ENCODE data around the gene FBXL12.
"Not testable (repeated sequence)": the region's sequence is repeated elsewhere in the genome, so short reads cannot be mapped to it uniquely, and the experiment has no call there.

FBXL12 gene

GRCh38 chr19:9792206-9793070 lies 26.4 kb downstream of the FBXL12 start:
- DNase-seq (peak; percentile 91), ATAC-seq (peak; percentile 72)

DNA sequence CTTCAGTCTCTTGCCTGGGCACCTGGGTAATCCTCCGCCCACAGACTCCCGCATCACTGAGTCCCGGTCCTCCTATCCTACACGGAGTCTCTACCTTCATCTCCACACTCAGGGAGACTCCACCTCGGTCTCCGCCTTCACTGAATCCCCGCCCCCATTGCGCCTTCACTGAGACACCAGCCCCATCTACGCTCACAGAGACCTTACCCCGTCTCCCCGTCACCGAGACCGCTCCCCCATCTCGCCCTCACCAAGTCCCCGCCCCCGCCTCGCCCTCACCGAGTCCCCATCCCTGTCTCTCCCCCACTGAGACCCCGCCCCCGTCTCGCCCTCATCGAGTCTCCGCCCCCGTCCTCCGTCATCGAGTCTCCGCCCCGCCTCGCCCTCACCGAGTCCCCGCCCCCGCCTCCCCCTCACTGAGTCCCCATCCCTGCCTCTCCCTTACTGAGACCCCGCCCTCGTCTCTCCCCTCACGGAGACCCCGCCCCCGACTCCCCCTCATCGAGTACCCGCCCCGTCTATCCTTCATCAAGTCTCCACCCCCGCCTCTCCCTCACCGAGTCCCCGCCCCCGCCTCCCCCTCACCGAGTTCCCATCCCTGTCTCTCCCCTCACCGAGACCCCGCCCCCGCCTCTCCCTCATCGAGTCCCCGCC lies 27.2 kb downstream of the FBXL12 start:
- DNase-seq = peak; percentile 93

GRCh38 chr19:9791073-9791367 lies 27.9 kb downstream of the FBXL12 start:
- DNase-seq, ATAC-seq: not testable (repeated sequence)

More for the DNA sequence above, 27.2 kb downstream of the FBXL12 start:
- ATAC-seq = peak; percentile 65

DNA sequence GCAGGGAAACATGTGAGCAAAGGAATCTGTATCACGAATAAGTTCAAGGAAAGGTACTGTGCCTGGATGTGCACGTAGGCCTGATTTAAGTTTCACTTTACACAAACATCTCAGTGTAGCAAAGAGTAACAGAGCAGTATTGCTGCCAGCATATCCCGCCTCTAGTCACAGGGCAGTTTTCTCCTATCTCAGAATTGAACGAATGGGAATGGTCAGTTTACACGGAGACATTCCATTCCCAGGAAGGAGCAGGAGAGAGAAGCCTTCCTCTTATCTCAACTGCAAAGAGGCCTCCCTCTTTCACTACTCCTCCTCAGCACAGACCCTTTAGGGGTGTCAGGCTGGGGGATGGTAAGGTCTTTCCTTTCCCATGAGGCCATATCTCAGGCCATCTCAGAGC lies 29.3 kb downstream of the FBXL12 start:
- DNase-seq, ATAC-seq: not testable (repeated sequence)

- ATAC-seq (no peak), DNase-seq (no peak)
Observed at GRCh38 chr19:9789066-9789465, 29.8 kb downstream of the FBXL12 start.

- ATAC-seq, DNase-seq: not testable (repeated sequence)
Observed at GRCh38 chr19:9788604-9789003, 30.3 kb downstream of the FBXL12 start.

DNA sequence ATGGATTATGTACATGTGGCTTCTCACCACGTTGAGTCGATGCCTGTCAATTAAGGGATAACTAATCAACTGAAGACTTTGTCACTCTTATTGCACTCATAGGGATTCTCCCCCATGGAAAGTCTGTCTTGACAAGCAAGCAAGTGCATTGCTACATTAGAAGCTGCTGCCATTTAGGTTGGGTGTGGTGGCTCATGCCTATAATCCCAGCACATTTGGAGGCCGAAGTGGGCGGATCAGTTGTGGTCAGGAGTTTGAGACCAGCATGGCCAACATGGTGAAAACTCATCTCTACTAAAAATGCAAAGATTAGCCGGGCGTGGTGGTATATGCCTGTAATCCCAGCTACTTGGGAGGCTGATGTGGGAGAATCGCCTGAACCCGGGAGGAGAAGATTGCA lies 32.1 kb downstream of the FBXL12 start:
- ATAC-seq (no peak), DNase-seq (no peak)

- DNase-seq (no peak), ATAC-seq (no peak)
Observed at GRCh38 chr19:9786342-9786741, 32.5 kb downstream of the FBXL12 start.

DNA sequence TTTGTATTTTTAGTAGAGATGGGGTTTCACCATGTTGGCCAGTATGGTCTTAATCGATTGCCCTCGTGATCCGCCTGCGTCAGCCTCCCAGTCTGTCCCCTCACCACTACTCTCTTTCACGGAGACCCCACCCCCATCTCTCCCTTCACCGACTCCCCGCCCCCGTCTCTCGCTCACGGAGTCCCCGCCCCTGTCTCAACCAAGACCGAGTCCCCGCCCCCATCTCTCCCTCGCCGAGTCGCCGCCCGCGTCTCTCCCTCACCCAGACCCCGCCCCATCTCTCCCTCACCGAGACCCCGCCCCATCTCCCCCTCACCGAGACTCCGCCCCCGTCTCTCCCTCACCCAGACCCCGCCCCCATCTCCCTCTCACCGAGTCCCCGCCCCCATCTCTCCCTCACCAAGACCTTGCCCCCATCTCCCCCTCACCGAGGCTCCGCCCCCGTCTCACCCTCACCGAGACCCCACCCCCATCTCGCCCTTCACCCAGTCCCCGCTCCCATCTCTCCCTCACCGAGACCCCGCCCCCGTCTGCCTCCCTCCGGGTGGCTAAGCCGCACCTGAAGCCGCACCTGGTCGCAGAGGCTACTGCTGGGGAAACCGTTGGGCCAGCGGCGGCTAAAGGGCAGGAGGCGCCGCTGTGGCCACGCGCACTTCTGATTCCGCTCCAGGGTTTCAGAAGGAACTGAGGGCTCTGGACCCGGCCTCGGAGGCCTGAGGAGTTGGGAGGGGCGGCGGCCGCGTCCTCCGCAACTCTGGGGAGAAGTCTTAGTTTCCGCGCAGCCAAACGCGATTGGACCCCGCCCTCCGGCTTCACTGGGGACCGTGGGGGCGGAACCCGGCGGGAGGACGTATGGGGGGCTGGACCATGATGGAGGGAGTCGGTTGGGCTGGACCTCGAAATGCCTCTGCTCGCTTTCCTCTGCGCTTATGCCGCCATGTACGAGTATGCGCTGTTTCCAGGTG lies 33.2 kb downstream of the FBXL12 start:
- DNase-seq (peak; percentile 99), ATAC-seq (peak; percentile 82)

DNA sequence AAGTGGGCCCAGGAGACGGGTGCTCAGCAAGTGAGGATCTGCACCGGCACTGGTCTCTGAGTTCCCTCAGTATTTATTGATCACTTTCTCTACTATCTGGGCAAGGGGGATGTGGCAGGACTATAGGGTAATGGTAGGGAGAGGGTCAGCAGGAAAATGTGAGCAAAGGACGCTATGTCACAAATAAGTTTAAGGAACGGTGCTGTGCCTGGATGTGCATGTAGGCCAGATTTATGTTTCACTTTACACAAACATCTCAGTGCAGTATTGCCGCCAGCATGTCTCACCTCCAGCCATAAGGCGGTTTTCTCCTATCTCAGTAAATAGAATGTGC lies 34.7 kb downstream of the FBXL12 start:
- not testable (repeated sequence) for DNase-seq, ATAC-seq

DNA sequence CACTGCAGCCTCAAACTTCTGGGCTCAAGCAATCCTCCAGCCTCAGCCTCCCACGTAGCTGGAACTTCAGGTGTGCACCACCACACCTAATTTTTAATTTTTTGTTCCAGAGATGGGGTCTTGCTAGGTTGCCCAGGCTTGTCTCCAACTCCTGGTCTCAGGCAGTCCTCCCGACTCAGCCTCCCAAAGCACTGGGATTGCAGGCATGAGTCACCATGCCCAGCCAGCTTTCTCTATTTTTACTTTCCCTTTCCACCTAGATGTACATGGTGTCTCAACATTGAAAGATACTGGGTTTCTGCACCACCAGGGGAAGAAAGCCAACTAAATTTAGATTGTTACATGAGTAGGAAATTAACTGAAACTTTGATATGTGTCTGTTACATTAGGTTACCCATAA lies 36.5 kb downstream of the FBXL12 start:
- ATAC-seq = no peak

GRCh38 chr19:9768175-9769112 lies 50.4 kb downstream of the FBXL12 start, which contains the start of gene ZNF846:
Gene ZNF846, minus strand, starts transcription at chr19:9768738. Its CDS starts 3,788 bp downstream, at chr19:9764950.
- DNase-seq (peak; percentile 94), ATAC-seq (peak; percentile 99)

More for the DNA sequence above, 36.5 kb downstream of the FBXL12 start:
- no peak for DNase-seq
